GM18519 (cell line): ENCODE measurements around the gene CDK4.

ENCODE experiments used
- ATAC-seq: cut with Tn5 transposase; IDR thresholded peaks from one replicate; pipeline ENCODE4 v1.9.1; 2021; ENCODE audit warnings: mild to moderate bottlenecking, moderate library complexity; ENCODE audit not compliant: unreplicated experiment, low FRiP score

The CDK4 gene

GRCh38 chr12:57758552-57759359 lies 6.6 kb upstream of the CDK4 start:
- ATAC-seq = no peak

DNA sequence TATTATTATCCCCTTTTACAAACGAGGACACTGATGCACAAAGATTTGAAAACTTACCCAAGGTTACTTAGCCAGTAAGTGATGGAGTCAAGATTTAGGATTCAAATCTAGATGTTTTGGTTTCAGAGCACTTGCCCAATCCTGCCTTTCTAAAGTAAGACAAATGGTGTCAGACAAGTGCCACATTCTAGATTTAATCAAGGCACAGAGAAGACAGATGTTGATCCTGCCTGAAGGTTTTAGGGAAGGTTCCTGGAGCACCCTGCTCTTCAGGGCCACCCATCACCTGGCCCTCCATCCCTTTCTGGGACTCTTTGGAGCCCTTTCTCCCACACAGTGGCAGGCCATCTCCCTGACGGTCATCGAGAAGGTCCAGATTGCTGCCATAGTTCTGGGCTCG lies 5.7 kb upstream of the CDK4 start:
- no peak for ATAC-seq

DNA sequence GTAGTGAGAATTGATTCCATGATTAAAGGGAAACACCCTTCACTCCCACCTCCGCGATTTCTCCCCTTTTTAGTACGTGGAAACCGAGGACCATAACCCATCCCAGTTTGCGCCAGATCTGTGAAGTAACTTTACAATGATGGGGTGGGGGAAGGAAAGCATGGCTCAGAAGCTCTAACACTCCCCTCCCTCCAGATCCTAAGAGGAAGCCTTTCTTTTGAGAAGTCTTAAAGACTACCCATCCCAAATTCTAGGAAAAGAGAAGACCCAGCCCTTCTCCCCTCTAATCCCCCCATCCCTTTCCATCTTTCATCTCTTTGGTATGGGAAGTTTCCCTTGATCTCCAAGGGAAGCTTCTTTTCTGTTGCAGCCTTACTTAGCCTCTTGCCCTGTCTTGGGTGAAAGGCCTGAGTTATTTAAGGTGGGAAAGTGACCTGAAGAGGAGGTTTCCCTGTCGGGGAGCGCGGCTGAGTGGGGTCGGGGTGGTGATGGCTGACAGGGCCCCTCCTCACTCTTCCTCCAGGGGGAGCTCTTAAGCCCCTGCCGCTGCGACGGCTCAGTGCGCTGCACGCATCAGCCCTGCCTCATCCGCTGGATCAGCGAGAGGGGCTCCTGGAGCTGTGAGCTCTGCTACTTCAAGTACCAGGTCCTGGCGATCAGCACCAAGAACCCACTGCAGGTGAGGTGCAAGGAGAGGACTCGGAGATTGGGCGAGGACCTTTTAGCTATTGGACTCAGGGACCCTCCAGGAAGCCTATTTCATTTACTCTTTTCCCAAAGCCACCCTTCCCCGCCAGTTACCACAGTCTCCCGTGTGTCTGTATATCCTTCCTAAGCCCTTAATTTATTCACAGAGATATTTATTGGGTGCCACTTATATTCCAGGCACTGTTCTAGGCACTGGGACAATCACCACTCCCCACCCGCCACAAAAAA lies 4.6 kb upstream of the CDK4 start:
- no peak for ATAC-seq

DNA sequence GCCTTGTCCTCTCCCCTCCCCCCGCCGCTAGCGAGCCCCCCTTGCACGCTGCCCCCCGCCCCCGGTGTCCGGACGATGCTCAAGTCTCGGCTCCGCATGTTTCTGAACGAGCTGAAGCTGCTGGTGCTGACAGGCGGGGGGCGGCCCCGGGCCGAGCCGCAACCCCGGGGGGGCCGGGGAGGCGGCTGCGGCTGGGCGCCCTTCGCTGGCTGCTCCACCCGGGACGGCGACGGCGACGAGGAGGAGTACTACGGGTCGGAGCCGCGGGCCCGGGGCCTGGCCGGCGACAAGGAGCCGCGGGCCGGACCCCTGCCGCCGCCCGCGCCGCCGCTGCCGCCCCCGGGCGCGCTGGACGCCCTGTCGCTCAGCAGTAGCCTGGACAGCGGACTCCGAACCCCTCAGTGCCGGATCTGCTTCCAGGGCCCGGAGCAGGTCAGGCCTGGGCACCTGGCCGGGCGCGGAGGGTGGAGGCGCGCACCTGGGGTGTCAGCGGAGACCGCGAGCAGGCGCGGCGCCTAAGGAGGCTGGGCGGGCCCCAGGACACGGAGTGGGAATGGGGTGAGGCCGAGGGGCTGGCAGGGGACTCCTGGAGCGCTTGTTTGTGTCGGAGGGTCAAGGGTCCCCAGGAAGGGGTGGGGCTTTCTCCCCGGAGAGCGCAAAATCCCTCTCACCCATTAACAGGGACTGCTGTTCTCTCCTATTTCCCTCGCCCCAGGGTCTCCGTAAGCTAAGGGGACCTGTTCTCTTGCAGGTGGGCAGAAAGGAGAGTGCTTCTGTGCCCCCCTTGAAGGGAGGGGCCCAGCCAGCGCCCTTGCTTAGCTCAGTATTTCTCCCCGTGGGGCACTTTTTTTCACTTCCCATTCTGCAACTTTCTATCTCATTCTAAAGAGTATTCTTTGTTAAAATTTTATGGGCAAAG lies 3.6 kb upstream of the CDK4 start:
- ATAC-seq = no peak

- no peak for ATAC-seq
Measured at GRCh38 chr12:57755194-57755453, 3.0 kb upstream of the CDK4 start.

DNA sequence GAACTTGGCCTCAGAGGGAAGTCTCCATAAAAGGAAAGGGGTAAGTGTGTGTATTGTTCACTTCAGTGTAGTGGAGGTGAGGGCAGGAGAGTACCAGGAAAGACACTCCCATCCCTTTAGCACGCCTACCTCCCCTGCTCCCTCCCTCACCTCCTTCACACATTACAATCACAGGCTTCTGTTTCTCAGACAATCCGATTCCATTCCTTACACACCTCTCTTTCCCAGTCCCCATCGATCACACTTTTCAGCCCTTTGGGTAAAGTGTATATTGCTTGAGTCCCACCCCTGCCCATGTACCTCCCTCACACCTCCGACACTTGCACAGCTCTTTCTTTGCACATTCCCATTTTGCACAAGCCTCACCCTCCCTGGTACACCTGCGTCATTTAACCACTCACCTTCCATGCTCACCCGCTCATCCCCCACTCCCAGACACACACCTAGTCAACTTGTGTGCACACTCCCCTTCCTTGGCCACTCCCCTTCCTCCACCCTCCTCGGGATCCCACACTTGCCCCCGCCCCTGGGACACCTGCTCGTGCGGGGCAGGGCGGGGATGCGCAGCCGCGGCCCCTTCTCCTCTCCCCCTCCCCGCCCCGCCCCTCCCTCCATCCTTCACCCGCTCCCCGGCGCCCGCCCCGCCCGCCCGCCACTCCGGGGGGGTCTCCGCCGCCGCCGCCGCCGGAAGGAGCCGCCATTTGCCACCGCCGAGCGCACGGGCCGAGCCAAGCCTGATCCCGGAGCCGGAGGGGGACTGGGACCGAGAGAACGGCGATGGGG lies 2.5 kb upstream of the CDK4 start, which contains the start of gene MARCHF9:
Gene MARCHF9 (plus strand): TSS at position 693 of the 783 bp plus-strand sequence. CDS start 426 bp downstream, outside the sequence.
- peak; percentile 31 for ATAC-seq

DNA sequence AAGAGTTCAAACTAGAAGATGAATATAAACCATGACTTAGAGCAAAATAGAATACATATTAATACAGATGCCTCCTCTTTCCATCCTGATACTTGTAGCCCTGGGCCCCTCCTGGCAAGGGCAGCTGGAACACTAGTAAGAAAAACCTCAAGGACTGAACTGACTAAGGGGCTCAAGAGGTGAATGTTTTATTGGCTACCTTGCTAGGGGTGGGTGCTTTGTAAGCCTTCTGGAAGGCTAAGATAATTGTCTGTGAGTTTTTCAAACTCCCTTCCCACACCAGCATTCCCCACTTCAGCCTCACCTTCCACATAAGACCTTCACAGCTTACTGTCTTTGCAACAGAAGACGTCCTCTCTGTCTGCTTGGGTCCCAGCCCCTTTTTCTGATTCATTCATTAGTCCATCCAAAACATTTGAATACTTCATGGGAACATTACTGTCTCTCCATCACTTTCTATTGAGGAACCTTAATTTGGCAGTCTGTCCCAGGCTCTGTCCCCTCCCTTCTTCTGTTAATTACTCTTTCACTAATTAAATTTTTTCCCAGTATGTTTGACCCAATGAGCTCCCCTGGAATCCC lies 1.7 kb upstream of the CDK4 start:
- ATAC-seq = no peak

- no peak for ATAC-seq
Measured at GRCh38 chr12:57752668-57753000, 524 bp upstream of the CDK4 start.

DNA sequence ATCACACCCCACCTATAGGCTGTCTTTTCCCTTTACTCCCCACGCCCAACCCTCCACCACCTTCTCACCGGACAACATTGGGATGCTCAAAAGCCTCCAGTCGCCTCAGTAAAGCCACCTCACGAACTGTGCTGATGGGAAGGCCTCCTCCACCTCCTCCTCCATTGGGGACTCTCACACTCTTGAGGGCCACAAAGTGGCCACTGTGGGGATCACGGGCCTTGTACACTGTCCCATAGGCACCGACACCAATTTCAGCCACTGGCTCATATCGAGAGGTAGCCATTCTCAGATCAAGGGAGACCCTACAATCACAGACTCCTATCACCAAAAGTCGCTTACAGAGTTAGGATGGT lies 700 bp downstream of the CDK4 start:
- ATAC-seq = no peak

GRCh38 chr12:57750561-57751431 lies 1.3 kb downstream of the CDK4 start:
- ATAC-seq = no peak

- no peak for ATAC-seq
Measured at GRCh38 chr12:57749061-57749460, 3.0 kb downstream of the CDK4 start.

- ATAC-seq = no peak
Measured at GRCh38 chr12:57746025-57746424, 6.1 kb downstream of the CDK4 start.

- no peak for ATAC-seq
Measured at GRCh38 chr12:57745485-57745881, 6.6 kb downstream of the CDK4 start.

GRCh38 chr12:57744777-57745484 lies 7.2 kb downstream of the CDK4 start, which contains the start of gene TSPAN31:
Gene TSPAN31, plus strand, starts transcription at chr12:57745039. Its CDS starts 116 bp downstream, at chr12:57745155.
- ATAC-seq = peak; percentile 72

GRCh38 chr12:57744194-57744776 lies 7.8 kb downstream of the CDK4 start:
- peak; percentile 13 for ATAC-seq

GRCh38 chr12:57743769-57744168 lies 8.3 kb downstream of the CDK4 start:
- no peak for ATAC-seq

- peak; percentile 52 for ATAC-seq
Measured at GRCh38 chr12:57741844-57742738, 10.0 kb downstream of the CDK4 start.
